GM23248 (cell line): Measurements from ENCODE around the gene BPIFB3.

Experiments used
- EZH2 ChIP-seq: fragments of 200-600 bp; sonication (generic); IDR thresholded peaks from 2 replicates; pipeline ENCODE4 v1.6.1; 2018; ENCODE audit warnings: antibody characterized with exemption, mild to moderate bottlenecking; ENCODE audit not compliant: insufficient read depth, poor library complexity, severe bottlenecking
- EZH2phosphoT487 ChIP-seq: fragments of 200-600 bp; sonication (generic); IDR thresholded peaks from 2 replicates; pipeline ENCODE4 v1.6.1; 2018; ENCODE audit warnings: antibody characterized with exemption, moderate library complexity, mild to moderate bottlenecking, low read depth; ENCODE audit not compliant: insufficient read depth

DNA sequence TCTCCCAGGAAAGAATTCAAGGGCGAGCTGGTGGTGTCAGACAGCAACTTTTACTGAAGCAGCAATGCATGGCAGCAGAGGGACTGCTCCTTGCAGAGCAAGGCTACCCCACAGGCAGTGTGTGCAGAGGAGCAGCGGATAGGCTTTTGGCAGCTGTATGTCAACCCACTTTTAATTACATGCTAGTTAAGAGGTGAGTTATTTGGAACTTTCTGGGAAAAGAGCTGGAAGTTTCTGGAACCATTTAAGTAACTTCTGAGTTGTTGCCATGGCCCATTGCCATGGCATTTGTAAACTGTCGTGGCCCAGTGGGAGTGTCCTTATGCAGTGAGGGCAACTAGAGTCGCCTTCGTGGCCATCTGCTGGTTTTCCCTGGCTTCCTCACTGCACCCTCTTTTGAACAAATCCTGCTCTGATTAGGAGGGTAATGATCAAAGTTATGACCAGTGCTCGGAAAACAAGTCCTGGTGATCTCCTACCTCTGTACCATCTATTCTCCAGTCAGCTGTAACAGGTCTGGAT is 59.7 kb downstream of the BPIFB3 start:
- no peak for TF ChIP-seq EZH2phosphoT487
- TF ChIP-seq EZH2, result no peak
